HG03457 (cell line): ENCODE measurements around the gene PSG6.
"Not testable (repeated sequence)": the region's sequence is repeated elsewhere in the genome, so short reads cannot be mapped to it uniquely, and the experiment has no call there.

ENCODE experiments used
- ATAC-seq: cut with Tn5 transposase; IDR thresholded peaks from one replicate; pipeline ENCODE4 v1.9.1; 2021; ENCODE audit warnings: moderate number of reproducible peaks; ENCODE audit not compliant: unreplicated experiment

Gene PSG6

GRCh38 chr19:42853231-42853630, 64.5 kb downstream of the PSG6 start:
- ATAC-seq = not testable (repeated sequence)

DNA sequence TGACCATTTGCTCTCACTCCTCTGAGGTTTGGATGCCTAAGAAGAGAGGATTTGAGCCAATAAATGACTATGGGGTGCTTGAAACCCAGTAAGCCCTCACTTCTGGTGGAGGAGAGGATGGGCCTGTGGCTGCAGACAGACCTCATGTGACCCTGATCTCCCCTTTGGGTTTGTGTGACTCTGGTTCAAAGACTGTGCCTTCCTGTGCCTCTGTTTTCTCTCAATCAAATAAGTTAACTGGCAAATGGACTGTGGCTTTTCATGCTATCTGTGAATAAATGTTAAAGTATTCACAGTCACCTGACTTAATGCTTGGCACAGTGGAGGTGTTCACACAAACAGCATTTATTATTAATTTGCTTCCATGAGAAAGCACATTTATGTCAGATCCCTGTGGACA, 64.9 kb downstream of the PSG6 start:
- not testable (repeated sequence) for ATAC-seq
